HEK293T (cell line): ENCODE data around the gene STK26.

Source experiments
- NFRKB ChIP-seq: fragments of 450-650 bp; IDR thresholded peaks from 2 replicates; pipeline ENCODE4 v1.6.1; 2016; ENCODE audit warnings: mild to moderate bottlenecking, moderate library complexity
- SP1 ChIP-seq: fragments of 450-650 bp; IDR thresholded peaks from 2 replicates; pipeline ENCODE4 v1.6.1; 2017
- SUZ12 ChIP-seq: fragments of 450-650 bp; IDR thresholded peaks from 2 replicates; pipeline ENCODE4 v1.6.1; 2016; ENCODE audit warnings: mild to moderate bottlenecking
- TF ChIP-seq, protein P1 (sequence below): fragments of 450-650 bp; IDR thresholded peaks from 2 replicates; pipeline ENCODE4 v1.6.1; 2016

DNA sequence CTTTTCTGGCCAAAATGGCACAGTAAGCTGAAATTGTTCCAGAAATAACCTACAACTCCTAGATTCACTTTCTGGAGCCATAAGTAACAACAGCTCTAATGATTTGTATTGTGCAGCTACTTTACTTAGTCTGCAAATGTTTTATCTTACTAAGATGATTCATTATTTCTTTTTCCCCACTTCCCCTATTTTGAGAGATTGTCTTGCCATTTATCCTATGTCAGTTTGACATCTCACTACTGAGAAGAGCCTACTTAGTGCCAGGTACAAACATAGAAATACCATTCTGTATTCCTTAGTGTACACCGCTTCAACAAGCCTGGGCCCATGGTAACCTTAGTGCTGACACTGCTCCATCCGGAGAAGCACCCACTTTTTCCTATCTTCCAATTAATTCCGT is 13.8 kb upstream of the STK26 start:
- TF ChIP-seq SP1, result no peak
- TF ChIP-seq, protein P1, sequence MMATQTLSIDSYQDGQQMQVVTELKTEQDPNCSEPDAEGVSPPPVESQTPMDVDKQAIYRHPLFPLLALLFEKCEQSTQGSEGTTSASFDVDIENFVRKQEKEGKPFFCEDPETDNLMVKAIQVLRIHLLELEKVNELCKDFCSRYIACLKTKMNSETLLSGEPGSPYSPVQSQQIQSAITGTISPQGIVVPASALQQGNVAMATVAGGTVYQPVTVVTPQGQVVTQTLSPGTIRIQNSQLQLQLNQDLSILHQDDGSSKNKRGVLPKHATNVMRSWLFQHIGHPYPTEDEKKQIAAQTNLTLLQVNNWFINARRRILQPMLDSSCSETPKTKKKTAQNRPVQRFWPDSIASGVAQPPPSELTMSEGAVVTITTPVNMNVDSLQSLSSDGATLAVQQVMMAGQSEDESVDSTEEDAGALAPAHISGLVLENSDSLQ, result no peak
- TF ChIP-seq NFRKB, result no peak
- TF ChIP-seq SUZ12, result no peak
